Measurements from ENCODE around the gene PTBP3. TPM values are rescaled to one million over a fixed set of nuclear protein-coding genes. Genes with fewer than 3 reads are reported as not detected.

Gene PTBP3
- total and polyA plus RNA-seq, 2 of the 13 experiments (the other 11 are each of a cell fraction or from before 2014, with no cell fraction given) = 52.8 to 61.1 TPM

- CTCF ChIA-PET (ENCODE audit: low intra/inter-chr PET ratio, low total read pairs) = no interaction called here
Observed at GRCh38 chr9:112316258-112316943, 17.0 kb downstream of the PTBP3 start.

More at GRCh38 chr9:112316258-112316943, 17.0 kb downstream of the PTBP3 start:
- intact Hi-C loops (cut with micrococcal nuclease; ENCODE audit: unreplicated experiment) = no loop called here
- Histone ChIP-seq H3K4me3 (replicated peaks in 1 of 3; ENCODE audit: insufficient read depth in 1 of 3, low read depth in 2 of 3, low read length in 3 of 3) (no peak overlapping the region), H3K27me3 (ENCODE audit: control insufficient read depth in 1 of 2, insufficient read depth in 2 of 2, low read length in 2 of 2) (no peaks in the 10 kb centered on the region), H3K27ac (ENCODE audit: extremely low read length, insufficient read depth, low read length) (peak overlapping the region; percentile 78), H3K9ac (ENCODE audit: insufficient read depth, low read depth, low read length) (no peak overlapping the region), H4K20me1 (ENCODE audit: insufficient read depth, low read length) (peaks cover 47% of the 10 kb centered on the region), H3K4me1 (ENCODE audit: insufficient read depth, low read length) (peaks cover 43% of the 10 kb centered on the region), H2AFZ (ENCODE audit: low read length) (no peak overlapping the region), H3K9me3 (ENCODE audit: low read length) (no peaks in the 10 kb centered on the region), H3K36me3 (replicated peaks in 1 of 2; ENCODE audit: control insufficient read depth in 1 of 2, insufficient read depth in 2 of 2, low read length in 2 of 2) (no peaks in the 10 kb centered on the region; a peak in 1 of 5 replicates), H3K4me2 (ENCODE audit: low read depth, low read length) (0 out of 2 replicates have a peak overlapping the region, but pooled peaks have one; percentile 75), H3K79me2 (ENCODE audit: insufficient read depth, low read length) (peaks cover 93% of the 10 kb centered on the region)
- TF ChIP-seq SNRNP70 (IDR thresholded peaks at IDR 0.05; ENCODE audit: low read depth, low read length) (no peak), SKI (IDR thresholded peaks at IDR 0.05; ENCODE audit: partially characterized antibody) (no peak), SRSF9 (IDR thresholded peaks at IDR 0.05; ENCODE audit: borderline replicate concordance, insufficient read depth, low read depth, low read length, poor library complexity, severe bottlenecking) (no peak), MTF1 (CRISPR knock-in tag; IDR thresholded peaks at IDR 0.05) (no peak), SRSF1 (optimal IDR thresholded peaks at IDR 0.05; ENCODE audit: low read depth, low read length) (no peak), TCF7L2 (IDR thresholded peaks at IDR 0.05; ENCODE audit: low read depth, low read length) (no peak), ZNF550 (CRISPR knock-in tag; IDR thresholded peaks at IDR 0.05; ENCODE audit: borderline replicate concordance) (no peak), MAX (IDR thresholded peaks at IDR 0.05) (no peak), HNRNPL (IDR thresholded peaks at IDR 0.05; ENCODE audit: low read depth, low read length) (no peak), ZNF251 (CRISPR knock-in tag; IDR thresholded peaks at IDR 0.05) (no peak), ZBTB49 (CRISPR knock-in tag; IDR thresholded peaks at IDR 0.05; ENCODE audit: borderline replicate concordance) (no peak), ZNF468 (CRISPR knock-in tag; IDR thresholded peaks at IDR 0.05) (no peak), ZNF547 (CRISPR knock-in tag; IDR thresholded peaks at IDR 0.05) (no peak)
- FAIRE-seq = no peak
- no peak for DNase-seq (ENCODE audit: low spot score)
- POLR2A ChIA-PET = no interaction called here
- ATAC-seq = no peak
- no TSS peak for BruUV-seq (replicated peaks)
- in situ Hi-C loops (cut with HindIII; ENCODE audit: extremely low pct_ligation_motif_present, low pct_unique_long_range_greater_than_20kb) = no loop called here
- 91% methylated on average over 11 of the region's 11 CpGs for WGBS (ENCODE audit: low lambda C conversion rate)
